ENCODE data around the gene METAP1D. TPM values are rescaled to one million over a fixed set of nuclear protein-coding genes. Genes with fewer than 3 reads are reported as not detected.

METAP1D gene
- total and polyA plus RNA-seq, 9 donors = 7.0 to 14.3 (median 10.9) TPM

DNA sequence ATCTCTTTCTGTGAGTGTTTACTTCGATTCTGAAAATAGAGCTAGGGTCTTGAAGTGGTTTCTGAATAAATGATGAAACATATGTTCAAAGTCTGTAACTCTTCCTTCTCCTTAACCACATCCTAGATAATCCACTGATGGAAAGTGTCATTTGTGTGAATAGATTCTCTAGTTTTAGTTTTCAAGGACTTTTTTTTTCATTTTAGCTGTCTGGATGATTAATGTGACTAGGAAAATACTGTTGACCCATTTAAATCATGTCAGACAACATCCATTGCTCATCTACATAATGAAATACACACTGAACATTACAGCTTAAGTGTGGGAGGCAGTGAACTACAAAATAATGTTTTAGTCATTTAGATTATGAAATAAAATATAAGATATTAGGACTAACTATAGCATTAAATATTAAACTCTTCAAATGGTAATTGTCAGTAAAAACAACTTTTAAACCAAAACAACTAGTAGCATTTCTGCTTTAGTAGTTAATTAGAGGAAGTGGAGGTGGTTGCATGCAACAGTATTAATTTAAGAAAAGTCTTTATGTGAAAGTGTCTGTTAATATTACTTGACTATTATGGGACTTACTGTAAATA lies 46.4 kb downstream of the METAP1D start:
- TF ChIP-seq POLR2A (IDR thresholded peaks at IDR 0.05) (no peak), EP300 (IDR thresholded peaks at IDR 0.05) (no peak), CTCF (IDR thresholded peaks at IDR 0.05) (no peak)

DNA sequence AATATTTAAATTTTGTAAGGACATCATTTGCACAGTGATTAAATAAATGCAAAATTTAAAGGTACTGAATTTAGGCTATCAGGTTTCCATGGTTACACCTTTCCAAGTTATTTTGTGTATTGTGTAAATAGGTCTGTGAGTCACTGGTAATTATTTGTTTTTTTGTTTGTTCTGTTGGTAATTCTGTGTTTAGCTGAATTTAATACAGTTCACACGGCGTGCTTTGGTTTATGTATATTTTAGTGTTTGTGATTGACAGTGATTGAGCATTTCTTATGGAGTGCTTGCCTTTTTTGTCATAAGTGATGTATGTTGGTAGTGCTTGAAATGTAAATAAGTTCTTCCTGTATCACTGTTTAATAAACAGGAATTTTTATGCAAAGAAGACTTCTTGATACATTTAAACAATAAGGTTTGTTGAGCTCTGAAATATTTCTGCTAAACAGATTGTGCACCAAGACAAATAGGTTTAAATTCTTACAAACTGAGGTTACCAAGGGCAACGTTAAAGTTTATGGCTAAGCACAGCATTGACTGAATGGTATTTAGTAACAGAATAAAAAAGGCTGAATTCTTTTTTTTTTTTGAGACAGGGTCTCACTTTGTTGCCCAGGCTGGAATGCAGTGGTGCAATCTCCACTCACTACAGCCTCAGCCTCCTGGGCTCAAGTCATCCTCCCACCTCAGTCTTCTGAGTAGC lies 47.3 kb downstream of the METAP1D start:
- WGBS, 3 donors = 70 to 85% (median 74%) methylated on average over 3 of the region's 3 CpGs
- H3K27me3 ChIP-seq = no peaks in the 10 kb centered on the region
- no peak for DNase-seq
- H3K4me3 ChIP-seq = no peak overlapping the region
- no peak for TF ChIP-seq EP300 (IDR thresholded peaks at IDR 0.05)
- no peak for TF ChIP-seq CTCF (IDR thresholded peaks at IDR 0.05)
- no peak for TF ChIP-seq POLR2A (IDR thresholded peaks at IDR 0.05)
- H3K36me3 ChIP-seq = no peaks in the 10 kb centered on the region
- H3K9me3 ChIP-seq = no peaks in the 10 kb centered on the region
- H3K27ac ChIP-seq = no peak overlapping the region
- intact Hi-C loops (cut with DNase I) = no loop called here
- H3K4me1 ChIP-seq (ENCODE audit: insufficient read depth) = peaks cover 2% of the 10 kb centered on the region

More for the DNA sequence above, 46.4 kb downstream of the METAP1D start:
- Histone ChIP-seq H3K27ac (no peak overlapping the region), H3K36me3 (no peaks in the 10 kb centered on the region), H3K27me3 (no peaks in the 10 kb centered on the region), H3K4me1 (ENCODE audit: insufficient read depth) (no peaks in the 10 kb centered on the region), H3K4me3 (no peak overlapping the region), H3K9me3 (no peaks in the 10 kb centered on the region)
- intact Hi-C loops (cut with DNase I) = no loop called here
- no peak for DNase-seq
- WGBS, 3 donors = 73 to 79% (median 74%) methylated on average over 1 of the region's 1 CpG

DNA sequence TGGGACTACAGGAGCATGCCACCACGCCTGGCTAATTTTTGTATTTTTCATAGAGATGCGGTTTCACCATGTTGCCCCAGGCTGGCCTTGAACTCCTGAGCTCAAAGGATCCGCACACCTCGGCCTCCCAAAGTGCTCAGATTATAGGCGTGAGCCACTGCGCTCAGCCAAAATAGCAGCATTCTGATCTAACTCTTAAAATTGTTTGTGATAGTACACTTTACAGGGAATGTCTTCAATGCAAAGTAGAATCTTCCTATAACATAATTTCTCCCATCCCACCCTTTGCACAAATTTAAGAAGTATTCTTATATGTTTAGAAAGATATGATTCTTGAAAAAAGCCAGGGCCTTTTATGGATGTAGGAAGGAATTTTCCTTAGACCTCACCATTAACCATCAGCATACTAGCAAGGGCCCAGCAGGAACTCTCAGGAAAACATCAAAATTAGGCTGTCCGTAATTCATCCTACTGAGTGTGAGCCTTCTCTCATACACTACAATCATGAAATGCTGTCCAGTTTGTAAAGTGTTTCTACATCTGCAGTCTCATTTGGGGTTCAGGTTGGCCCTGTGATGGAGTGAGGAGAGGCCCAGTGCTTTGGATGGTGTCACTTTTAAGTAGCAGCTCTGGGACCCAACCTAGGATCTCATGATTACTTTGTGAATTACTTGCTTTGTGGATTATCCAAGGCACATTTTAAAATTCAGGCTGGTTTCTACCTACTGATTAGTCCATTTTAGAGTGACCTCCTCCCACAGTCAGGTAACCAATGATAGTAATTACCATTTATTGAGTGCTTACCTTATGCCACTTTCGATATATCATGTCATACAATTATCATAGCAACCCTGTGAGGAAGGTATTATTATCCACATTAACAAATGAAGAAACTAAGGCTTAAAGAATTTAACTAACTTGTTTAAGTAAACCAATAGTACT lies 48.1 kb downstream of the METAP1D start:
- 91 to 94% (median 92%) methylated on average over 8 of the region's 8 CpGs for WGBS, 3 donors
- H3K4me3 ChIP-seq = no peak overlapping the region
- no peaks in the 10 kb centered on the region for H3K9me3 ChIP-seq
- H3K27ac ChIP-seq = no peak overlapping the region
- no peaks in the 10 kb centered on the region for H3K27me3 ChIP-seq
- no peaks in the 10 kb centered on the region for H3K36me3 ChIP-seq
- intact Hi-C loops (cut with DNase I) = no loop called here
- DNase-seq = no peak
- no peak for TF ChIP-seq POLR2A (IDR thresholded peaks at IDR 0.05)
- no peak for TF ChIP-seq EP300 (IDR thresholded peaks at IDR 0.05)
- no peak for TF ChIP-seq CTCF (IDR thresholded peaks at IDR 0.05)
- peaks cover 4% of the 10 kb centered on the region for H3K4me1 ChIP-seq (ENCODE audit: insufficient read depth)
